MM.1S (cell line): Measurements from ENCODE around the gene MAD1L1.
"Not testable (repeated sequence)": the region's sequence is repeated elsewhere in the genome, so short reads cannot be mapped to it uniquely, and the experiment has no call there.

ENCODE experiments used
- DNase-seq: peaks from one replicate; pipeline ENCODE4 v3.0.0-alpha.2; 2015
- H2AFZ ChIP-seq: fragments of 300-600 bp; sonication (generic); 2 replicates; pipeline ENCODE4 v1.6.0; 2016; ENCODE audit warnings: antibody characterized with exemption, low read length
- H3F3A ChIP-seq: fragments of 300-600 bp; sonication (generic); 2 replicates; pipeline ENCODE4 v1.6.1; 2016; ENCODE audit warnings: mild to moderate bottlenecking, antibody characterized with exemption, low read length, moderate library complexity, mixed read lengths; ENCODE audit not compliant: insufficient read depth
- H3K27ac ChIP-seq: fragments of 300-600 bp; sonication (generic); 2 replicates; pipeline ENCODE4 v1.5.1; 2016; ENCODE audit warnings: mild to moderate bottlenecking, low read length
- H3K27me3 ChIP-seq: fragments of 300-600 bp; sonication (generic); replicated peaks from 2 replicates; pipeline ENCODE4 v1.6.0; 2016; ENCODE audit warnings: low read length; ENCODE audit not compliant: insufficient read depth
- H3K36me3 ChIP-seq: fragments of 300-600 bp; sonication (generic); replicated peaks from 2 replicates; pipeline ENCODE4 v1.6.1; 2016; ENCODE audit warnings: mild to moderate bottlenecking, low read length, mixed read lengths; ENCODE audit not compliant: insufficient read depth
- H3K4me1 ChIP-seq: fragments of 300-600 bp; sonication (generic); 2 replicates; pipeline ENCODE4 v1.6.1; 2016; ENCODE audit warnings: low read length, mixed read lengths
- H3K4me2 ChIP-seq: fragments of 300-600 bp; sonication (generic); 2 replicates; pipeline ENCODE4 v1.6.0; 2016; ENCODE audit warnings: low read depth, low read length
- H3K4me3 ChIP-seq: fragments of 300-600 bp; sonication (generic); 2 replicates; pipeline ENCODE4 v1.5.1; 2016; ENCODE audit warnings: low read length, mixed read lengths
- H3K79me2 ChIP-seq: fragments of 300-600 bp; sonication (generic); 2 replicates; pipeline ENCODE4 v1.6.1; 2016; ENCODE audit warnings: mixed run types, low read length, mixed read lengths
- H3K9ac ChIP-seq: fragments of 300-600 bp; sonication (generic); 2 replicates; pipeline ENCODE4 v1.6.1; 2016; ENCODE audit warnings: low read length, mixed read lengths
- H3K9me2 ChIP-seq: fragments of 300-600 bp; sonication (generic); replicated peaks from 2 replicates; pipeline ENCODE4 v1.6.1; 2016; ENCODE audit warnings: mild to moderate bottlenecking, low read length, mixed read lengths; ENCODE audit not compliant: insufficient read depth
- H3K9me3 ChIP-seq: fragments of 300-600 bp; sonication (generic); replicated peaks from 2 replicates; pipeline ENCODE4 v1.6.1; 2016; ENCODE audit warnings: mild to moderate bottlenecking, low read length, mixed read lengths; ENCODE audit not compliant: insufficient read depth
- H4K20me1 ChIP-seq: fragments of 300-600 bp; sonication (generic); 2 replicates; pipeline ENCODE4 v1.6.1; 2016; ENCODE audit warnings: mild to moderate bottlenecking, low read length, moderate library complexity, mixed read lengths; ENCODE audit not compliant: insufficient read depth
- CTCF ChIP-seq: fragments of 300-600 bp; sonication (generic); IDR thresholded peaks from 2 replicates; pipeline ENCODE4 v1.5.1; 2016; ENCODE audit warnings: antibody characterized with exemption, low read length, mixed read lengths
- EZH2 ChIP-seq: fragments of 300-600 bp; sonication (generic); optimal IDR thresholded peaks from 2 replicates; pipeline ENCODE3; 2017; ENCODE audit warnings: low read depth, mild to moderate bottlenecking, antibody characterized with exemption, low read length, mixed read lengths
- EZH2phosphoT487 ChIP-seq: fragments of 300-600 bp; sonication (generic); IDR thresholded peaks from 2 replicates; pipeline ENCODE4 v1.6.1; 2018; ENCODE audit warnings: antibody characterized with exemption, low read length

MAD1L1 gene

GRCh38 chr7:1998146-1998545 is 234.6 kb downstream of the MAD1L1 start:
- Histone ChIP-seq H3K27me3 (no peaks in the 10 kb centered on the region), H3K36me3 (no peaks in the 10 kb centered on the region), H3K9ac (no peak overlapping the region), H3K4me3 (no peak overlapping the region), H3K27ac (no peak overlapping the region), H3F3A (no peaks in the 10 kb centered on the region), H3K9me3 (no peaks in the 10 kb centered on the region), H3K4me2 (no peak overlapping the region), H3K79me2 (no peaks in the 10 kb centered on the region), H4K20me1 (no peaks in the 10 kb centered on the region), H3K9me2 (no peaks in the 10 kb centered on the region), H3K4me1 (no peaks in the 10 kb centered on the region), H2AFZ (no peak overlapping the region)
- no peak for DNase-seq
- TF ChIP-seq CTCF (no peak), EZH2phosphoT487 (no peak), EZH2 (no peak)

GRCh38 chr7:1997537-1998076 is 235.1 kb downstream of the MAD1L1 start:
- no peaks in the 10 kb centered on the region for H3F3A ChIP-seq
- DNase-seq, result no peak
- no peaks in the 10 kb centered on the region for H3K9me2 ChIP-seq
- no peaks in the 10 kb centered on the region for H3K4me1 ChIP-seq
- no peaks in the 10 kb centered on the region for H4K20me1 ChIP-seq
- no peak overlapping the region for H2AFZ ChIP-seq
- no peaks in the 10 kb centered on the region for H3K36me3 ChIP-seq
- H3K79me2 ChIP-seq, result no peaks in the 10 kb centered on the region
- no peak overlapping the region for H3K9ac ChIP-seq
- H3K9me3 ChIP-seq, result no peaks in the 10 kb centered on the region
- TF ChIP-seq EZH2 (no peak), CTCF (no peak), EZH2phosphoT487 (no peak)
- H3K27ac ChIP-seq, result no peak overlapping the region
- H3K27me3 ChIP-seq, result no peaks in the 10 kb centered on the region
- H3K4me3 ChIP-seq, result no peak overlapping the region
- no peak overlapping the region for H3K4me2 ChIP-seq

GRCh38 chr7:1996816-1997215 is 235.9 kb downstream of the MAD1L1 start:
- no peaks in the 10 kb centered on the region for H4K20me1 ChIP-seq
- no peaks in the 10 kb centered on the region for H3K79me2 ChIP-seq
- H3K4me2 ChIP-seq, result no peak overlapping the region
- H3K27me3 ChIP-seq, result no peaks in the 10 kb centered on the region
- H2AFZ ChIP-seq, result no peak overlapping the region
- no peak overlapping the region for H3K9ac ChIP-seq
- no peak overlapping the region for H3K27ac ChIP-seq
- no peaks in the 10 kb centered on the region for H3K9me3 ChIP-seq
- no peaks in the 10 kb centered on the region for H3K4me1 ChIP-seq
- no peaks in the 10 kb centered on the region for H3K9me2 ChIP-seq
- H3K4me3 ChIP-seq, result no peak overlapping the region
- no peak for DNase-seq
- no peak for TF ChIP-seq EZH2
- TF ChIP-seq CTCF, result no peak
- TF ChIP-seq EZH2phosphoT487, result no peak
- no peaks in the 10 kb centered on the region for H3K36me3 ChIP-seq
- no peaks in the 10 kb centered on the region for H3F3A ChIP-seq

GRCh38 chr7:1995911-1996420 is 236.8 kb downstream of the MAD1L1 start:
- not testable (repeated sequence) for H3K9me3 ChIP-seq, H3K4me3 ChIP-seq, H3K36me3 ChIP-seq, H3K79me2 ChIP-seq, H3F3A ChIP-seq, H3K9me2 ChIP-seq, H2AFZ ChIP-seq, H3K9ac ChIP-seq, H3K27ac ChIP-seq, H4K20me1 ChIP-seq, H3K4me1 ChIP-seq, H3K27me3 ChIP-seq, DNase-seq, H3K4me2 ChIP-seq
